ENCODE data around the gene HLTF. TPM values are rescaled to one million over a fixed set of nuclear protein-coding genes. Genes with fewer than 3 reads are reported as not detected.

Gene HLTF
- total RNA-seq, 1 experiment from 2014 or later, result 21.9 TPM

DNA sequence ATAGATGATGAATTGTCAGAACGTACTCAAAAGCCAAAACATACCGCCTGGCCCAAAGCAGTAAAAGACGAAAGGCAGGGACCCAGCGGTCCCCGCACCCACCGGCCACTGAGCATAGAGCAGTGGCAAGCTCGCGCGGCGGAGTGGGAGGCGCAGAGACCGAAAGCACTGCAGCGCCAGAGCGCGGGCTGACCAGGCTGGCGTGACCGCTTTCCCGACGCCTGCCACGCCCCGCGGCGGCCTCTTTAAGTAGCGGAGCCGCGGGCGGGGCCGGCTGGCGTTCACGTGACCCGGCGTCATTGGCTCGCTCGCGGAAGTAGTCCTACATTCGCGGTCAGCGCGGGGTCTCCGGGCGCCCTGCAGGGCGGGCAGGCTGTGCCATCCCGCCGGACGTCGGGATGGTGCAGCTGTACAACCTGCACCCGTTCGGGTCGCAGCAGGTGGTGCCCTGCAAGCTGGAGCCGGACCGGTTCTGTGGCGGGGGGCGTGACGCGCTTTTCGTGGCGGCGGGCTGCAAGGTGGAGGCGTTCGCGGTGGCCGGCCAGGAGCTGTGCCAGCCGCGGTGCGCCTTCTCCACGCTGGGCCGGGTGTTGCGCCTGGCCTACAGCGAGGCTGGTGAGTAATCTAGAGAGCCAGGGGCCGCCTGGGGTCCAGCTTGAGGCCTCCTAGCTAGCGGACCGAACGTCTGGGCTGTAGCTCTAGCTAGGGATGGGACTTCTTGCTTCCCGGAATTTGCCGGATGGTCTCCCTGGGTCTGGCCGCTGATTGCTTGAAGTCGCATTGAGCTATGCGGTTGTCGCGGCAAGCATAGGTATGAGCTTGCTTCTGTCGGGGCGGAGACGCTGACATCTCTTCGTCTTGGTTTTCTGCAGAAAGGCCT, 43.2 kb upstream of the HLTF start, which contains the start of gene HPS3:
Gene HPS3 (plus strand): TSS at position 313 of the 880 bp plus-strand sequence. CDS start 86 bp downstream, at position 399.
- ChIA-PET CTCF (interaction anchor here (0.6 to 4.8 kb wide), 19 partner anchors 10 to 204 kb away, joined by 3 to 60 read pairs (median 4); partner anchors contain the start of gene TM4SF18), POLR2A (interaction anchor here (0.7 to 2.8 kb wide), 25 partner anchors 8 to 244 kb away, joined by 3 to 38 read pairs (median 4); no protein-coding TSS in a partner anchor)
- no peaks in the 10 kb centered on the region for H3K36me3 Mint-ChIP-seq (ENCODE audit: insufficient read depth, unreplicated experiment)
- peak within 1 kb of the TSS; percentile 75 for H3K27ac Mint-ChIP-seq (ENCODE audit: low read depth, unreplicated experiment)
- peak; percentile 88 for DNase-seq (ENCODE audit: unreplicated experiment)
- no TSS peak for BruUV-seq (replicated peaks)
- H3K4me3 Mint-ChIP-seq (ENCODE audit: unreplicated experiment), result peak within 1 kb of the TSS; percentile 93
- no peaks in the 10 kb centered on the region for H3K9me3 Mint-ChIP-seq (ENCODE audit: unreplicated experiment)
- intact Hi-C loops (cut with micrococcal nuclease), result loop anchor here (2.0 to 10.0 kb wide), 2 partner anchors 143 to 265 kb away; partner anchors contain the start of gene CPA3
- peaks cover 28% of the 10 kb centered on the region for H3K4me1 Mint-ChIP-seq (ENCODE audit: insufficient read depth, unreplicated experiment)
- H3K27me3 Mint-ChIP-seq (ENCODE audit: insufficient read depth, unreplicated experiment), result no peaks in the 10 kb centered on the region
- TF ChIP-seq, protein P1, sequence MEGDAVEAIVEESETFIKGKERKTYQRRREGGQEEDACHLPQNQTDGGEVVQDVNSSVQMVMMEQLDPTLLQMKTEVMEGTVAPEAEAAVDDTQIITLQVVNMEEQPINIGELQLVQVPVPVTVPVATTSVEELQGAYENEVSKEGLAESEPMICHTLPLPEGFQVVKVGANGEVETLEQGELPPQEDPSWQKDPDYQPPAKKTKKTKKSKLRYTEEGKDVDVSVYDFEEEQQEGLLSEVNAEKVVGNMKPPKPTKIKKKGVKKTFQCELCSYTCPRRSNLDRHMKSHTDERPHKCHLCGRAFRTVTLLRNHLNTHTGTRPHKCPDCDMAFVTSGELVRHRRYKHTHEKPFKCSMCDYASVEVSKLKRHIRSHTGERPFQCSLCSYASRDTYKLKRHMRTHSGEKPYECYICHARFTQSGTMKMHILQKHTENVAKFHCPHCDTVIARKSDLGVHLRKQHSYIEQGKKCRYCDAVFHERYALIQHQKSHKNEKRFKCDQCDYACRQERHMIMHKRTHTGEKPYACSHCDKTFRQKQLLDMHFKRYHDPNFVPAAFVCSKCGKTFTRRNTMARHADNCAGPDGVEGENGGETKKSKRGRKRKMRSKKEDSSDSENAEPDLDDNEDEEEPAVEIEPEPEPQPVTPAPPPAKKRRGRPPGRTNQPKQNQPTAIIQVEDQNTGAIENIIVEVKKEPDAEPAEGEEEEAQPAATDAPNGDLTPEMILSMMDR (IDR thresholded peaks at IDR 0.05; ENCODE audit: unreplicated experiment), result no peak

DNA sequence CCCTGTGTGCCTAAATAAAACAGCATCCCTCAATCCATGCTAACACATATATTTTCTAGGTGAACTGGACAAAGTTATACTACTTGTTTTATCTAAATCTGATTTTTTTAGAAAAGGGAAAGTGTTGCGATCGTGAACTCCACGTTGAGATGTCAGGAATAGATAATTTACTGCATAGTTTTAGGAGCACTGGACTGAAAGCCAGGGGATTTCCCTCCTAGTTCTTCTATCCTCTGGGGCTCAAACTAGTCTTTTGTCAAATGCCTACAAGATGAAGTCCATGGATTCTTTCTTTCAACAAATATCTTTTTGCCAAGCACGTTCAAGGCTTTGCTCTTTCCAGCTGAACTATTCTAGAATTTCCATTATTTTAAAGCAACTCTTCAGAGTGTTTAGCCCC, 42.5 kb upstream of the HLTF start:
- H3K36me3 Mint-ChIP-seq (ENCODE audit: insufficient read depth, unreplicated experiment), result no peaks in the 10 kb centered on the region
- BruUV-seq (replicated peaks), result TSS peak; percentile 66
- no peaks in the 10 kb centered on the region for H3K9me3 Mint-ChIP-seq (ENCODE audit: unreplicated experiment)
- peak overlapping the region; percentile 93 for H3K4me3 Mint-ChIP-seq (ENCODE audit: unreplicated experiment)
- ChIA-PET CTCF (interaction anchor here (0.5 to 4.8 kb wide), 10 partner anchors 9 to 341 kb away, joined by 3 to 60 read pairs (median 4); no protein-coding TSS in a partner anchor), POLR2A (interaction anchor here (0.7 to 2.8 kb wide), 11 partner anchors 8 to 146 kb away, joined by 3 to 38 read pairs (median 6); no protein-coding TSS in a partner anchor)
- TF ChIP-seq, protein P1 (IDR thresholded peaks at IDR 0.05; ENCODE audit: unreplicated experiment), result no peak
- DNase-seq (ENCODE audit: unreplicated experiment), result no peak
- H3K27me3 Mint-ChIP-seq (ENCODE audit: insufficient read depth, unreplicated experiment), result no peaks in the 10 kb centered on the region
- intact Hi-C loops (cut with micrococcal nuclease), result loop anchor here (2.0 to 10.0 kb wide), 2 partner anchors 144 to 264 kb away; partner anchors contain the start of gene CPA3
- H3K27ac Mint-ChIP-seq (ENCODE audit: low read depth, unreplicated experiment), result no peak overlapping the region
- H3K4me1 Mint-ChIP-seq (ENCODE audit: insufficient read depth, unreplicated experiment), result peaks cover 27% of the 10 kb centered on the region

DNA sequence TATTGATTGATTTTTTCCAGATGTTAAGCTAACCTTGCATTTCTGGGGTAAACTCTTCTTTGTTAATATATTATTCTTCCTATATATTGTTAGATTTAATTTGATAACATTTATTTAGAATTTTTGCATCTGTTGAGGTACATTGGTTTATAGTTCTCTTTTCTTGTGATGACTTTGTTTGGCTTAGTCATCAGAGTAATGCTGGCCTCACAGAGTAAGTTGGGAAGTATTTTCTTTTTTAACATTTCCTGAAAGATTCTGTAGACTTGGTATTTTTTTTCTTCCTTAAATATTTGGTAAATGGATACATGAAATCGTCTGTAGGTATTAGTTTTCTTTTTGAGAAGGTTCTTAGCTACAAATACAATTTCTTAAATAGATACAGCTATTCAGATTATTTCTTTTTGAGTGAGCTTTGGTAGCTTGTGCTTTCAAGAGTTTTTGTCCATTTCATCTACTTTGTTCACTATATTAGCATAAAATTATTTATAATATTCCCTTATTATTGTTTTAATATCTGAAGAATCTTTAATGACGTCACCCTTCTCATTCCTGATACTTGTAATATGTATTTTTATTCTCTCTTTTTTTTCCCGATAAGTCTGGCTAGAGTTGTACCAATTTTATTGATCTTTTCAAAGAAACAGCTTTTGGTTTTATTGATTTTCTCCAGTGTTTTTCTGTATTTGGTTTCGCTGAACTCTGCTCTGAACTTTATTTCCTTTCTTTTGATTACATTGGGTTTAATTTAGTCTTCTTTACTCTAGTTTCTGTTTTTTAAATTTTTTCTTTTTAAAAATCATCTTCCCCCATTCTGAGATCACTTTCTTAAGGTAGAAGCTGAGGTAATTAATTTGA, 36.6 kb upstream of the HLTF start:
- ChIA-PET POLR2A (interaction anchor here (0.6 to 1.9 kb wide), 3 partner anchors 37 to 251 kb away, joined by 3 to 6 read pairs (median 3); no protein-coding TSS in a partner anchor), CTCF (interaction anchor here (0.6 to 6.3 kb wide), 10 partner anchors 78 to 418 kb away, joined by 3 to 181 read pairs (median 3); no protein-coding TSS in a partner anchor)
- intact Hi-C loops (cut with micrococcal nuclease), result loop anchor here (5.0 to 10.0 kb wide), 2 partner anchors 258 to 359 kb away; partner anchors contain the start of gene CPA3
- Mint-ChIP-seq H3K4me3 (ENCODE audit: unreplicated experiment) (no peak overlapping the region), H3K9me3 (ENCODE audit: unreplicated experiment) (no peaks in the 10 kb centered on the region), H3K27me3 (ENCODE audit: insufficient read depth, unreplicated experiment) (no peaks in the 10 kb centered on the region), H3K36me3 (ENCODE audit: insufficient read depth, unreplicated experiment) (no peaks in the 10 kb centered on the region), H3K4me1 (ENCODE audit: insufficient read depth, unreplicated experiment) (peaks cover 5% of the 10 kb centered on the region), H3K27ac (ENCODE audit: low read depth, unreplicated experiment) (no peak overlapping the region)
- BruUV-seq (replicated peaks), result no TSS peak
- TF ChIP-seq, protein P1 (IDR thresholded peaks at IDR 0.05; ENCODE audit: unreplicated experiment), result no peak
- no peak for DNase-seq (ENCODE audit: unreplicated experiment)
